Measurements from ENCODE around the gene HNRNPLL.
A peak's percentile ranks its signal among the peaks of the same experiment; 100 is the strongest.
"Not testable (repeated sequence)": the region's sequence is repeated elsewhere in the genome, so short reads cannot be mapped to it uniquely, and the experiment has no call there.

The HNRNPLL gene

GRCh38 chr2:38602732-38603401 is at the start of gene HNRNPLL:
TSS of gene HNRNPLL (minus strand) at chr2:38602928. CDS start at chr2:38602626, 302 bp downstream.
- no peak for TF ChIP-seq CTCF (conservative IDR thresholded peaks at IDR 0.05; ENCODE audit: low read depth)
- peak within 1 kb of the TSS; percentile 94 for H3K27ac ChIP-seq
- ChIA-PET POLR2A (ENCODE audit: low non-redundant PET) (interaction anchor here (1.0 kb wide), 1 partner anchor 148 kb away, joined by 3 read pairs; the partner anchor contains the start of gene SRSF7), CTCF (interaction anchor here (0.5 to 0.9 kb wide), 5 partner anchors 8 to 232 kb away, joined by 3 to 4 read pairs (median 3); no protein-coding TSS in a partner anchor)
- peak; percentile 99 for DNase-seq (ENCODE audit: low spot score)

DNA sequence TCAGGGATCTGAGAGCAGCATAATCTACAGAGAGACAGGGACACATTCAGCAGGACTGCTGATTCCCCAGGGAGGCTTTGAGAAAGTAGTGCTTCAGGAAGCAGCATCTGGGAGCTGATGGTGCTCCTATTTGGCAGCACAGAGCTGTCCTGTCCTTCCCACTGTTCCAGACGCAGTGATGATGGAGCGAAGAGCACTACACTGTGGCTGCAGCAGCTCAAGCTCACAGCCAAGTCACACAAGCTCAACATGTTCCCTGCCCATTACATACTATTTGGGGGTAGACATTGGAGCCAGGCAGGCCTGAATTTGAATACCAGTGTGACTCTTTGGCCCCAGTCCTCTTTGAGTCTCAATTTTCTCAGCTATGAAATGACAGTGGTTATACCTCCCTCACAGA is 48.0 kb upstream of the HNRNPLL start:
- POLR2A ChIA-PET (ENCODE audit: low non-redundant PET) = no interaction called here
- no peak for TF ChIP-seq CTCF (conservative IDR thresholded peaks at IDR 0.05; ENCODE audit: low read depth)
- DNase-seq (ENCODE audit: low spot score) = no peak
- CTCF ChIA-PET = interaction anchor here (0.7 kb wide), 1 partner anchor 17 kb away, joined by 3 read pairs; no protein-coding TSS in a partner anchor
- no peak overlapping the region for H3K27ac ChIP-seq

- no peak overlapping the region for H3K27ac ChIP-seq
- CTCF ChIA-PET = no interaction called here
- TF ChIP-seq CTCF (conservative IDR thresholded peaks at IDR 0.05; ENCODE audit: low read depth) = no peak
- POLR2A ChIA-PET (ENCODE audit: low non-redundant PET) = no interaction called here
- DNase-seq (ENCODE audit: low spot score) = no peak
Measured at GRCh38 chr2:38650012-38650411, 47.3 kb upstream of the HNRNPLL start.

DNA sequence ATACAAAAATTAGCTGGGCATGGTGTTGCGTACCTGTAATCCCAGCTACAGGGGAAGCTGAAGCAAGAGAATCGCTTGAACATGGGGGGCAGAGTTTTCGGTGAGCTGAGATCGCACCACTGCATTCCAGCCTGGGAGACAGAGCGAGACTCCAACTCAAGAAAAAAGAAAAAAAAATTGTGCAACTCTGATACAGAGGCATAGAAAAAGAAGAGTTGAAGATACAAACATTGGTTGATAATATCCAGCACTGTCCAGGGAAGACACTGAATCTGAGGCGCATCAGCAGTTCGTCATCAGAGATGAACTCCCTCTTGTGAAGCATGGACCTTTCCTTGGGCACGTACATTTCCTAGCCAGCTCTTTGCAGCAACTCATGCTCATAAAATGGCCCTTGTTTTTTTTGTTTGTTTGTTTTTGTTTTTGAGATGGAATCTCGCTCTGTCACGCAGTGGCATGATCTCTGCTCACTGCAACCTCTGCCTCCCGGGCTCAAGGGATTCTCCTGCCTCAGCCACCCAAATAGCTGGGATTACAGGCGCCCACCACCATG is 46.5 kb upstream of the HNRNPLL start:
- ChIA-PET CTCF (no interaction called here), POLR2A (ENCODE audit: low non-redundant PET) (no interaction called here)
- DNase-seq (ENCODE audit: low spot score) = no peak
- no peak overlapping the region for H3K27ac ChIP-seq
- TF ChIP-seq CTCF (conservative IDR thresholded peaks at IDR 0.05; ENCODE audit: low read depth) = no peak

- CTCF ChIA-PET = no interaction called here
- no peak for DNase-seq (ENCODE audit: low spot score)
- TF ChIP-seq CTCF (conservative IDR thresholded peaks at IDR 0.05; ENCODE audit: low read depth) = no peak
- POLR2A ChIA-PET (ENCODE audit: low non-redundant PET) = no interaction called here
- H3K27ac ChIP-seq = no peak overlapping the region
Measured at GRCh38 chr2:38648107-38648761, 45.5 kb upstream of the HNRNPLL start.

- DNase-seq (ENCODE audit: low spot score); H3K27ac ChIP-seq; POLR2A ChIA-PET (ENCODE audit: low non-redundant PET); CTCF ChIA-PET: not testable (repeated sequence)
Measured at GRCh38 chr2:38643683-38644511, 41.2 kb upstream of the HNRNPLL start.

Data from RWPE1 (cell line).